HEK293T (cell line): ENCODE measurements around the gene HIGD1A.

ENCODE experiments used
- CTCF ChIA-PET: fragments of 350-600 bp; formaldehyde crosslinking; extraction: SDS; loops from one replicate; lab custom pipeline; 2021; ENCODE audit warnings: antibody characterized with exemption, inconsistent platforms; lab: Yijun Ruan, JAX
- POLR2A ChIA-PET: fragments of 350-600 bp; formaldehyde crosslinking; extraction: SDS; loops from one replicate; lab custom pipeline; 2020; ENCODE audit warnings: antibody characterized with exemption, inconsistent platforms; lab: Yijun Ruan, JAX
- DNase-seq: peaks from one replicate; pipeline ENCODE4 v3.0.0; 2012; ENCODE audit warnings: mixed read lengths; ENCODE audit errors: extremely low spot score
- ARNT ChIP-seq: fragments of 450-650 bp; IDR thresholded peaks from 2 replicates; pipeline ENCODE4 v1.6.1; 2017; ENCODE audit warnings: mild to moderate bottlenecking
- BHLHE40 ChIP-seq: fragments of 450-650 bp; IDR thresholded peaks from 2 replicates; pipeline ENCODE4 v1.6.1; 2016; ENCODE audit warnings: mild to moderate bottlenecking, moderate library complexity, borderline replicate concordance
- CTBP1 ChIP-seq: fragments of 450-650 bp; IDR thresholded peaks from 2 replicates; pipeline ENCODE4 v1.6.1; 2016; ENCODE audit warnings: borderline replicate concordance
- ELF4 ChIP-seq: fragments of 450-650 bp; IDR thresholded peaks from 2 replicates; pipeline ENCODE4 v1.6.1; 2017; ENCODE audit warnings: antibody characterized with exemption
- FOXA1 ChIP-seq: fragments of 450-650 bp; IDR thresholded peaks from 2 replicates; pipeline ENCODE4 v1.6.1; 2016; ENCODE audit warnings: mild to moderate bottlenecking
- FOXK2 ChIP-seq: fragments of 450-650 bp; IDR thresholded peaks from 2 replicates; pipeline ENCODE4 v1.6.1; 2016; ENCODE audit warnings: mild to moderate bottlenecking
- FOXM1 ChIP-seq: fragments of 450-650 bp; IDR thresholded peaks from 2 replicates; pipeline ENCODE4 v1.6.1; 2017; ENCODE audit warnings: mild to moderate bottlenecking, borderline replicate concordance
- HDGF ChIP-seq: fragments of 450-650 bp; IDR thresholded peaks from 2 replicates; pipeline ENCODE4 v1.6.1; 2017; ENCODE audit warnings: antibody characterized with exemption, borderline replicate concordance
- L3MBTL2 ChIP-seq: fragments of 450-650 bp; conservative IDR thresholded peaks from 2 replicates; pipeline ENCODE4 v1.6.1; 2016; ENCODE audit warnings: mild to moderate bottlenecking
- LEF1 ChIP-seq: fragments of 450-650 bp; IDR thresholded peaks from 2 replicates; pipeline ENCODE4 v1.6.1; 2017; ENCODE audit warnings: mild to moderate bottlenecking, borderline replicate concordance
- NFRKB ChIP-seq: fragments of 450-650 bp; IDR thresholded peaks from 2 replicates; pipeline ENCODE4 v1.6.1; 2016; ENCODE audit warnings: mild to moderate bottlenecking, moderate library complexity
- SP1 ChIP-seq: fragments of 450-650 bp; IDR thresholded peaks from 2 replicates; pipeline ENCODE4 v1.6.1; 2017
- SUZ12 ChIP-seq: fragments of 450-650 bp; IDR thresholded peaks from 2 replicates; pipeline ENCODE4 v1.6.1; 2016; ENCODE audit warnings: mild to moderate bottlenecking
- TARDBP ChIP-seq: fragments of 450-650 bp; IDR thresholded peaks from 2 replicates; pipeline ENCODE4 v1.6.1; 2016
- ZNF384 ChIP-seq: fragments of 450-650 bp; IDR thresholded peaks from 2 replicates; pipeline ENCODE4 v1.6.1; 2016
- TF ChIP-seq, protein P1 (sequence below): fragments of 450-650 bp; IDR thresholded peaks from 2 replicates; pipeline ENCODE4 v1.6.1; 2016

HIGD1A gene

DNA sequence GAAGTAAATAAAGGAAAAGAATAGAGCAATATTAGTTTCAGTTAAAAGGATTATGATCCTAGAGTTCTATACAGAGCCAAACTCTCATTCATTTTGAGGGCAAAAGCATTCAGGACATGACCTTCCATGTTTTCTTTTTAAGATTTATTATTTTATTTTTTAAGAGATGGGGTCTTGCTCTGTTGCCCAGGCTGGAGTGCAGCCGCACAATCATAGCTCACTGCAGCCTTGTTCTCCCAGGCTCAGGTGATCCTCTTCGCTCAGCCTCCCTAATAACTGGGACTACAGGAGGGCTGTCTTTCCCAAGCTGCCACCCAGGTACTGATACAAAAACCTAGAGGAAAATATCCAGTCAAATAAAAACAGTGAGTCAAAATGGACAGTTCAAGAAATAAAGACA is 17.7 kb downstream of the HIGD1A start:
- no peak for DNase-seq
- POLR2A ChIA-PET, result no interaction called here
- TF ChIP-seq SUZ12, result no peak
- TF ChIP-seq ELF4, result no peak
- no peak for TF ChIP-seq SP1
- no peak for TF ChIP-seq CTBP1
- TF ChIP-seq L3MBTL2, result no peak
- TF ChIP-seq, protein P1, sequence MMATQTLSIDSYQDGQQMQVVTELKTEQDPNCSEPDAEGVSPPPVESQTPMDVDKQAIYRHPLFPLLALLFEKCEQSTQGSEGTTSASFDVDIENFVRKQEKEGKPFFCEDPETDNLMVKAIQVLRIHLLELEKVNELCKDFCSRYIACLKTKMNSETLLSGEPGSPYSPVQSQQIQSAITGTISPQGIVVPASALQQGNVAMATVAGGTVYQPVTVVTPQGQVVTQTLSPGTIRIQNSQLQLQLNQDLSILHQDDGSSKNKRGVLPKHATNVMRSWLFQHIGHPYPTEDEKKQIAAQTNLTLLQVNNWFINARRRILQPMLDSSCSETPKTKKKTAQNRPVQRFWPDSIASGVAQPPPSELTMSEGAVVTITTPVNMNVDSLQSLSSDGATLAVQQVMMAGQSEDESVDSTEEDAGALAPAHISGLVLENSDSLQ, result no peak
- no peak for TF ChIP-seq HDGF
- no peak for TF ChIP-seq BHLHE40
- no peak for TF ChIP-seq LEF1
- no peak for TF ChIP-seq FOXA1
- TF ChIP-seq TARDBP, result no peak
- TF ChIP-seq FOXM1, result no peak
- no peak for TF ChIP-seq FOXK2
- no peak for TF ChIP-seq NFRKB
- CTCF ChIA-PET, result no interaction called here

DNA sequence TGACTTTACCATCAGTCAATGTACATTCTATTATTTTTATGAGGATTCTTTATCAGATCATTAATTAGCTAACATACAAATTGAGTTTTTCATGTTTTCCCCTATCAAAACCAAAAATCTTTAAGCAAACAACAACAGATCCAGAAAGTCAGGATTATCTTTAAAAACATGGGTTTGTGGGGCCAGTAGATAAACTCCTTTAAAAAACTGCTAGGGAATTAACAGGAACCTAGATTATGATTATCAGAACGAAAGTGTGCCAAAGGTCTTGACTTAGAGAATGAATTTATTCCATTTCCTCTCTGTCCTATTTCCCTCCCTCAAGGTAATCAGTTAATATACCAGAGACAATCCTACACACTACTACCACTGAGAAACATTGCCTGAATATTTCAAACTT is 18.1 kb downstream of the HIGD1A start:
- no peak for TF ChIP-seq SUZ12
- no peak for TF ChIP-seq HDGF
- TF ChIP-seq ARNT, result no peak
- TF ChIP-seq BHLHE40, result no peak
- no peak for TF ChIP-seq TARDBP
- no peak for TF ChIP-seq ELF4
- TF ChIP-seq LEF1, result no peak
- TF ChIP-seq L3MBTL2, result no peak
- TF ChIP-seq ZNF384, result no peak
- no peak for TF ChIP-seq FOXM1
- TF ChIP-seq FOXK2, result no peak
- no peak for TF ChIP-seq CTBP1
- POLR2A ChIA-PET, result no interaction called here
- no peak for DNase-seq
- CTCF ChIA-PET, result no interaction called here

DNA sequence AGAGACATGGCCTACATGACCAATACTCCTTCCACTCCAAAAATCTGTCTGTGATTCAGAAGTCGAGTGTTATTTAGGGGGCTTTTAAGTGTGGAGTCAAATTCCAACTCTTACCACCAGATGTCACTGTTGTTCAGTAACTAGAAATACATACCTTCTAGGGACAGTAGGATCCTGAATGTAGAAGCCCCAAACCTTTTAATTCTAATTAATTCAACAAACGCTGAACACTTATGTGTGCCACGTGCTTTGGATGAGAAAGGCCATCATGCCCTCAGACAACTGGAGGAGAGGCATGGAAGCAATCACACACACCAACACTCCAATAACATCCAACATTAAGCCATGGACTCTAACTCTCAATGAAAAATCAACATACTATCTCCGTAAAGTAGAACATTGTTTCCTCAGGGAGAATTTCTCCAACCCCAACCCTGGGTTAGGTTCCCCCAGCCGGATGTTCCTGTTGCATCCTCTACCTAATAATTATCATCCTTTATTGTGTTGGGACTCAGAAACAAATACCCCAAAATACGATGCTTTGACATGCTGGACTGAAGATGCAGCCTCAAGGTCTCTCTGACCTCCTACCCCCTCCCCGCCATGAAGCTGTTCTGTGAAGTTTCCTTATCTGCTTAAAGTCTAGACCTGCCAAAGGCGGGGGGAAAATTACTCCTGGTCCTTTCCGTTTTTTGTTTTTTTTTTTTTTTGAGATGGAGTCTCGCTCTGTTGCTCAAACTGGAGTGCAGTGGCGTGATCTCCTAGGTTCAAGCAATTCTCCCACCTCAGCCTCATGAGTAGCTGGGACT is 23.2 kb downstream of the HIGD1A start:
- peak; percentile 65 for DNase-seq
- CTCF ChIA-PET, result interaction anchor here (1.0 to 4.8 kb wide), 2 partner anchors 39 to 50 kb away, joined by 8 to 24 read pairs; no protein-coding TSS in a partner anchor
- POLR2A ChIA-PET, result interaction anchor here (1.5 kb wide), 1 partner anchor 39 kb away, joined by 4 read pairs; no protein-coding TSS in a partner anchor
- no peak for TF ChIP-seq CTBP1
- TF ChIP-seq, protein P1, result 0 out of 2 replicates have a peak, but pooled peaks have one; percentile 2

DNA sequence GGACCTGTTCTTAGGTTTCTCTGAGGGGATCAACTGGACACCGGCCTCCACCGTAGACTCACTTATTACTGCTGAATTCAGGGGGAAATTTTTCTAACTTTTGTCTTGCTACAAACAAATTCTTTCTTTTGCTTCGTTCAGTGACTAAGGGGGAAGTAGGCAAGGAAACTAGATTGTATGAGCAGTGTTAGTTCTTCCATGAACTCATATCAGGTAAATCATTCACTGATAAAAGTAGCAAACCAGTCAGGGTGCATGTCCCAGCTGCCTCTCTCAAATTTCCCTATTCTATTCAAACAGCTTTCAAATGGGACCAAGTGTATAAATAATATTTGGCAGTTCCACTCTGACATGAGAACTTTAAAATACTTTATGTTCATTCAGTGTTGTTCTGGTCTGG is 23.9 kb downstream of the HIGD1A start:
- POLR2A ChIA-PET, result no interaction called here
- CTCF ChIA-PET, result interaction anchor here (0.9 to 4.8 kb wide), 4 partner anchors 35 to 59 kb away, joined by 3 to 24 read pairs (median 4); no protein-coding TSS in a partner anchor
- DNase-seq, result no peak
- no peak for TF ChIP-seq FOXM1
- TF ChIP-seq, protein P1, result no peak
- TF ChIP-seq L3MBTL2, result no peak
- TF ChIP-seq TARDBP, result no peak
- no peak for TF ChIP-seq CTBP1
- TF ChIP-seq LEF1, result no peak
- TF ChIP-seq SP1, result no peak
- no peak for TF ChIP-seq SUZ12
- TF ChIP-seq ZNF384, result no peak
- TF ChIP-seq HDGF, result no peak
- no peak for TF ChIP-seq FOXK2
- TF ChIP-seq ELF4, result no peak
- no peak for TF ChIP-seq FOXA1
- TF ChIP-seq ARNT, result no peak
- TF ChIP-seq NFRKB, result no peak
- TF ChIP-seq BHLHE40, result no peak

GRCh38 chr3:42778644-42779043 is 25.6 kb downstream of the HIGD1A start:
- ChIA-PET CTCF (interaction anchor here (4.8 kb wide), 1 partner anchor 52 kb away, joined by 24 read pairs; no protein-coding TSS in a partner anchor), POLR2A (no interaction called here)
- DNase-seq, result no peak
- TF ChIP-seq NFRKB, result no peak
- TF ChIP-seq SP1, result no peak
- TF ChIP-seq ARNT, result no peak
- no peak for TF ChIP-seq FOXA1
- TF ChIP-seq L3MBTL2, result no peak
- no peak for TF ChIP-seq TARDBP
- no peak for TF ChIP-seq LEF1
- no peak for TF ChIP-seq FOXM1
- TF ChIP-seq CTBP1, result no peak
- no peak for TF ChIP-seq SUZ12
- no peak for TF ChIP-seq HDGF
- TF ChIP-seq BHLHE40, result no peak
- no peak for TF ChIP-seq ZNF384
- TF ChIP-seq ELF4, result no peak
- TF ChIP-seq FOXK2, result no peak
- TF ChIP-seq, protein P1, result no peak
